Progenitor cell of endocrine pancreas (in vitro differentiated cells): ENCODE data around the gene SPOCD1. TPM values are rescaled to one million over a fixed set of nuclear protein-coding genes. Genes with fewer than 3 reads are reported as not detected.
A peak's percentile ranks its signal among the peaks of the same experiment; 100 is the strongest.

ENCODE experiments used
- DNase-seq: peaks from one replicate; pipeline ENCODE4 v3.0.0; 2021; ENCODE audit warnings: low spot score; ENCODE audit not compliant: unreplicated experiment
- H3K27ac Mint-ChIP-seq: 2 replicates; pipeline ENCODE4 v1.8.0; 2021; ENCODE audit warnings: mild to moderate bottlenecking, moderate library complexity, mixed read lengths
- H3K27me3 Mint-ChIP-seq: 2 replicates; pipeline ENCODE4 v1.8.0; 2021; ENCODE audit warnings: mixed read lengths
- H3K36me3 Mint-ChIP-seq: 2 replicates; pipeline ENCODE4 v1.8.0; 2022; ENCODE audit warnings: mixed read lengths; ENCODE audit not compliant: insufficient read depth
- H3K4me1 Mint-ChIP-seq: 2 replicates; pipeline ENCODE4 v1.8.0; 2021; ENCODE audit warnings: low read depth, mixed read lengths
- H3K4me3 Mint-ChIP-seq: 2 replicates; pipeline ENCODE4 v1.8.0; 2021; ENCODE audit warnings: low read depth, mild to moderate bottlenecking, moderate library complexity, mixed read lengths
- H3K9me3 Mint-ChIP-seq: 2 replicates; pipeline ENCODE4 v1.8.0; 2021; ENCODE audit warnings: low read depth, mixed read lengths
- long read RNA-seq: library from polyadenylated mRNA; unstranded; transcript quantifications from one replicate; pipeline ENCODE4 v2.0.0, GENCODE V29; 2020
- total RNA-seq: library from RNA; stranded (reverse); gene quantifications from 2 replicates; pipeline ENCODE4 v1.2.1, GENCODE V29; 2021
- TF ChIP-seq, protein P1 (sequence below): fragments of 200-600 bp; sonication (generic); IDR thresholded peaks from one replicate; pipeline ENCODE4 v1.5.0; 2021; ENCODE audit warnings: antibody characterized with exemption, mild to moderate bottlenecking; ENCODE audit not compliant: unreplicated experiment

SPOCD1 gene
- total RNA-seq, result 0.36 and 0.91 TPM in 2 replicates
- long read RNA-seq, result 0 reads

DNA sequence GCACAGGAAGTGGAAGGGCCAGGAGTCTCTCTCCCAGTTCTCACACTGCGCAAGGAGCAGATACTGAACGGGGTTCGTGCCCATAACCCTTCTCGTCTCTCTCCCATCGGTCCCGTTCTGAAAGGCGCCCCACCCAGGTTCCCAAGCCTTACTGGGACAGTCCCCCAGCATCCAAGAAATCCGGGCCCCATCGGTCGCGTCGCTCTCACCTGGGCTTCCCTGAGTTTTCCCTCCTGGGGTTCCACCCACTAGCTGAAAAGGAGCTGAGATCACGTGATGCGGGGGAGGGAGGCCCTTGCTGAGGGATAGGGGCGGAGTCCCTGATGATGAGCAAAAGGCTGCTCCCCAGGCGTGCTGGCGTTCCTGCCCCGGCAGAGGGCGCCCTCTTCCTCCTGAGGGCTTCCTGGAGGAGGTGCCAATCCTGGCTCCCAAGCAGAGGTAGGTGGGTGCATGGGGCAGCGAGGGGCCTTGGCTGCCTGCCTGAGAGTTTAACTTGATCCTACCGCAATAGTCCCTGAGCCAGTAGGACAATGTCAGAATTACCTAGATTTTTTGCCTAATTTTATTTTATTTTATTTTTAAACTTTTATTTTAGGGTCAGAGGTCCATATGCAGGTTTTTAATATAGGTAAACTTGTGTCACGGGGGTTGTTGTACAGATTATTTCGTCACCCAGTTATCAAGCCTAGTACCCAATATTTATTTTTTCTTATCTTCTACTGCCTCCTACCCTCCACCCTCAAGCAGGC, at the start of gene SPOCD1:
Gene SPOCD1 (minus strand): TSS at position 271 of the 749 bp plus-strand sequence. CDS start 689 bp downstream, outside the sequence.
- Mint-ChIP-seq H3K27ac (no peak within 1 kb of the TSS), H3K36me3 (no peaks in the 10 kb centered on the region), H3K4me1 (no peaks in the 10 kb centered on the region), H3K9me3 (no peaks in the 10 kb centered on the region), H3K4me3 (peak within 1 kb of the TSS; percentile 58), H3K27me3 (peaks cover 2% of the 10 kb centered on the region)
- TF ChIP-seq, protein P1, sequence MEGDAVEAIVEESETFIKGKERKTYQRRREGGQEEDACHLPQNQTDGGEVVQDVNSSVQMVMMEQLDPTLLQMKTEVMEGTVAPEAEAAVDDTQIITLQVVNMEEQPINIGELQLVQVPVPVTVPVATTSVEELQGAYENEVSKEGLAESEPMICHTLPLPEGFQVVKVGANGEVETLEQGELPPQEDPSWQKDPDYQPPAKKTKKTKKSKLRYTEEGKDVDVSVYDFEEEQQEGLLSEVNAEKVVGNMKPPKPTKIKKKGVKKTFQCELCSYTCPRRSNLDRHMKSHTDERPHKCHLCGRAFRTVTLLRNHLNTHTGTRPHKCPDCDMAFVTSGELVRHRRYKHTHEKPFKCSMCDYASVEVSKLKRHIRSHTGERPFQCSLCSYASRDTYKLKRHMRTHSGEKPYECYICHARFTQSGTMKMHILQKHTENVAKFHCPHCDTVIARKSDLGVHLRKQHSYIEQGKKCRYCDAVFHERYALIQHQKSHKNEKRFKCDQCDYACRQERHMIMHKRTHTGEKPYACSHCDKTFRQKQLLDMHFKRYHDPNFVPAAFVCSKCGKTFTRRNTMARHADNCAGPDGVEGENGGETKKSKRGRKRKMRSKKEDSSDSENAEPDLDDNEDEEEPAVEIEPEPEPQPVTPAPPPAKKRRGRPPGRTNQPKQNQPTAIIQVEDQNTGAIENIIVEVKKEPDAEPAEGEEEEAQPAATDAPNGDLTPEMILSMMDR, result peak; percentile 79
- peak; percentile 57 for DNase-seq

DNA sequence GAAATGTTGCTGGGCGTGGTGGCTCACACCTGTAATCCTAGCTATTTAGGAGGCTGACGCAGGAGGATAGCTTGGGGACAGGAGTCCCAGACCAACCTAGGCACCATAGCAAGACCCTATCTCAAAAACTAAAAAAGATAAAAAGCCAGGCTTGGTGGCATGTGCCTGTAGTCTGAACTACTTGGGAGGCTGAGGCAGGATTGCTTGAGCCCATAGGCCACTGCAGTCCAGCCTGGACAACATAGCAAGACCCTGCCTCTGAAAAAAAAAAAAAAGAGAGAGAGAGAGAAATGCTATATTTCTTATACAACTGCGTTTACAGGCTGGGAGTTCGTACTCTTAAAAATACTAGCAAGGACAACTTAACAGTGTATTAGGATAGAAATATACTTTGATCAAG, 46.2 kb upstream of the SPOCD1 start:
- Mint-ChIP-seq H3K27me3 (no peaks in the 10 kb centered on the region), H3K36me3 (no peaks in the 10 kb centered on the region), H3K27ac (peak overlapping the region; percentile 62), H3K9me3 (no peaks in the 10 kb centered on the region), H3K4me3 (no peak overlapping the region), H3K4me1 (no peaks in the 10 kb centered on the region)
- TF ChIP-seq, protein P1, result no peak
- no peak for DNase-seq

DNA sequence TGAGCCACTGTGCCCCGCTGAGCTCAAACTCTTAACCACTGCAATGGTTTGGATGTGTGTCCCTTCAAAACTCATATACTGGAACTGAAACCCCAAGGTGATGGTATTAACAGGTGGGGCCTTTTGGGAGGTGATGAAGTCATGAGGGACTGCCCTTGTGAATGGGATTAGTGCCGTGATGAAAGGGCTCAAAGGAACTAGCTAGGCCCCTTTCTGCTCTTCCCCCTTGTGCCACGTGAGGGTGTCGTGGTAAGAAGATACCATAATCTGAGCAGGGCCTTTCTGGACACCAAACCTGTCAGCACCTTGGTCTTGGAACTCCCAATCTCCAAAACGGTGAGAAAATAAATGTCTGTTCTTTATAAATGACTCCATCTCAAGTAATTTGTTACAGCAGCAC, 45.5 kb upstream of the SPOCD1 start:
- Mint-ChIP-seq H3K4me1 (no peaks in the 10 kb centered on the region), H3K36me3 (no peaks in the 10 kb centered on the region), H3K9me3 (no peaks in the 10 kb centered on the region), H3K4me3 (no peak overlapping the region), H3K27me3 (no peaks in the 10 kb centered on the region), H3K27ac (no peak overlapping the region)
- TF ChIP-seq, protein P1, result no peak
- no peak for DNase-seq

DNA sequence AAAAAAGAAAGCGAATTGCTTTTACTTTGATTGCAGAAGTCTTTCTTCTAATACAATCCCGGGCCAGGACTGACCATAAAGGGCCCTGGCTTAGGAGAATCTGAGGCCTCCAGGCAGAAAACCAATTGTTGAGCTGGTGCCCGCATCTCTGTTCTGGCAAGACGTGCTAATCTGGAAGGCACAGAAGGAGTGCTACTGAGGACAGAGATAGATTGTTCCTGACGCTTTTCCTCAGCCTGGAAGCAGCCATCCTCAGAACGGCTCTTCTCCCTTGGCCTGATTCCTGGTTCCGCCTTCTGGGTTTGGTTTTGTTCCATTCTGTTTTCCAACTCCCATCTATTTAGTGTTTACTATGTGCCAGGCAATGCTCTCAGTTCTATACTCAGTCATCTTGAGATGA, 44.8 kb upstream of the SPOCD1 start:
- H3K4me1 Mint-ChIP-seq, result no peaks in the 10 kb centered on the region

DNA sequence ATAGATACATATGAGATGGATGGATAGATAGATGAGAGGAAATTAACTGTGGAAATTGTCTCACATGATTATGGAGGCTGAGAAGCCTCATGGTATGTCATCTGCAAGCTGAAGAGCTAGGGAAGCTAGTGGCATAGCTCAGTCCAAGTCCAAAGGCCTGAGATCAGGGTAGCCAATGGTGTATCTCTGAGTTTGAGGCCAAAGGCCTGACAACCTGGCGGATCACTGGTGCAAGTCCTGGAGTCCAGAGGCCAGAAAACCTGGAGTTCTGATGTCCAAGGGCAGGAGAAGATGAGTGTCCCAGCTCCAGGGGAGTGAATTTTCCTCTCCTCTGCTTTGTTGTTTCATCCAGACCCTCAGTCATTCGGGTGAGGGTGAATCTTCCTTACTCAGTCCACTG, 43.9 kb upstream of the SPOCD1 start:
- no peak overlapping the region for H3K4me3 Mint-ChIP-seq
- DNase-seq, result no peak
- H3K36me3 Mint-ChIP-seq, result no peaks in the 10 kb centered on the region
- H3K27me3 Mint-ChIP-seq, result no peaks in the 10 kb centered on the region
- TF ChIP-seq, protein P1, result no peak
- no peaks in the 10 kb centered on the region for H3K9me3 Mint-ChIP-seq
- no peak overlapping the region for H3K27ac Mint-ChIP-seq
- no peaks in the 10 kb centered on the region for H3K4me1 Mint-ChIP-seq

More for the DNA sequence above, 44.8 kb upstream of the SPOCD1 start:
- TF ChIP-seq, protein P1, result no peak
- Mint-ChIP-seq H3K27ac (no peak overlapping the region), H3K9me3 (no peaks in the 10 kb centered on the region), H3K27me3 (no peaks in the 10 kb centered on the region), H3K36me3 (no peaks in the 10 kb centered on the region), H3K4me3 (no peak overlapping the region)
- no peak for DNase-seq
